RPMI7951 (cell line): ENCODE results near the gene ADGRG4. TPM values are rescaled to one million over a fixed set of nuclear protein-coding genes. Genes with fewer than 3 reads are reported as not detected.
"Not testable (repeated sequence)": the region's sequence is repeated elsewhere in the genome, so short reads cannot be mapped to it uniquely, and the experiment has no call there.

ENCODE experiments used
- DNase-seq: peaks from one replicate; pipeline ENCODE4 v3.0.0-alpha.2; 2012; ENCODE audit warnings: low read depth
- total RNA-seq: library from RNA; depleted of rRNA; stranded (reverse); fragments of >200 nt; shearing (Covaris generic); gene quantifications from 2 replicates; pipeline ENCODE4 v1.2.3, GENCODE V29; 2014; rRNA removed

ADGRG4 gene
- not detected in 2 replicates for total RNA-seq

GRCh38 chrX:136300721-136301120 is at the start of gene ADGRG4:
Gene ADGRG4, plus strand, starts transcription at chrX:136300963. Its CDS starts 7,815 bp downstream, at chrX:136308778.
- not testable (repeated sequence) for DNase-seq

- peak; percentile 49 for DNase-seq
Observed at GRCh38 chrX:136251041-136251991, 49.4 kb upstream of the ADGRG4 start, which contains the start of gene MAP7D3. Gene MAP7D3, minus strand, starts transcription at chrX:136251400. Its CDS starts 42 bp downstream, at chrX:136251358.

- DNase-seq, result no peak
Observed at GRCh38 chrX:136255541-136255940, 45.2 kb upstream of the ADGRG4 start.

GRCh38 chrX:136256026-136256425 is 44.7 kb upstream of the ADGRG4 start:
- DNase-seq, result no peak

GRCh38 chrX:136258951-136259350 is 41.8 kb upstream of the ADGRG4 start:
- no peak for DNase-seq

- DNase-seq, result peak; percentile 29
Observed at GRCh38 chrX:136259543-136259942, 41.2 kb upstream of the ADGRG4 start.

GRCh38 chrX:136260776-136261175 is 40.0 kb upstream of the ADGRG4 start:
- DNase-seq, result no peak

GRCh38 chrX:136261321-136261720 is 39.4 kb upstream of the ADGRG4 start:
- no peak for DNase-seq

GRCh38 chrX:136262243-136262642 is 38.5 kb upstream of the ADGRG4 start:
- DNase-seq, result no peak

- DNase-seq, result no peak
Observed at GRCh38 chrX:136262812-136263315, 37.9 kb upstream of the ADGRG4 start.

- DNase-seq, result no peak
Observed at GRCh38 chrX:136266828-136267227, 33.9 kb upstream of the ADGRG4 start.

GRCh38 chrX:136268051-136269048 is 32.4 kb upstream of the ADGRG4 start:
- peak; percentile 24 for DNase-seq

GRCh38 chrX:136269921-136270320 is 30.8 kb upstream of the ADGRG4 start:
- DNase-seq, result no peak

- no peak for DNase-seq
Observed at GRCh38 chrX:136271300-136271699, 29.5 kb upstream of the ADGRG4 start.

GRCh38 chrX:136272325-136272724 is 28.4 kb upstream of the ADGRG4 start:
- DNase-seq, result no peak

GRCh38 chrX:136273986-136274385 is 26.8 kb upstream of the ADGRG4 start:
- DNase-seq, result no peak

GRCh38 chrX:136275553-136275952 is 25.2 kb upstream of the ADGRG4 start:
- DNase-seq, result no peak

GRCh38 chrX:136286375-136286774 is 14.4 kb upstream of the ADGRG4 start:
- not testable (repeated sequence) for DNase-seq

- no peak for DNase-seq
Observed at GRCh38 chrX:136291824-136292223, 8.9 kb upstream of the ADGRG4 start.

- DNase-seq, result no peak
Observed at GRCh38 chrX:136292656-136293055, 8.1 kb upstream of the ADGRG4 start.

GRCh38 chrX:136295380-136295779 is 5.4 kb upstream of the ADGRG4 start:
- DNase-seq, result no peak

- DNase-seq, result no peak
Observed at GRCh38 chrX:136303041-136303440, 2.3 kb downstream of the ADGRG4 start.
